ENCODE data around the gene FGF4. TPM values are rescaled to one million over a fixed set of nuclear protein-coding genes. Genes with fewer than 3 reads are reported as not detected.

FGF4 gene
- total and polyA plus RNA-seq, 2 donors from 2014 or later, result not detected

GRCh38 chr11:69821511-69822040 is 46.4 kb upstream of the FGF4 start:
- Histone ChIP-seq H3K9me3 (ENCODE audit: control insufficient read depth in 2 of 3, insufficient read depth in 1 of 3, low read length in 3 of 3) (no peaks in the 10 kb centered on the region), H3K4me3 (ENCODE audit: low read length in 3 of 3) (no peak overlapping the region), H3K9ac (ENCODE audit: low read length in 3 of 3) (no peak overlapping the region), H3K36me3 (ENCODE audit: control insufficient read depth in 2 of 3, insufficient read depth in 3 of 3, low read length in 3 of 3) (no peaks in the 10 kb centered on the region), H3K4me1 (ENCODE audit: control insufficient read depth in 2 of 3, insufficient read depth in 2 of 3, low read depth in 1 of 3, low read length in 3 of 3) (no peaks in the 10 kb centered on the region), H3K27ac (ENCODE audit: low read depth in 2 of 2, low read length in 2 of 2) (no peak overlapping the region), H3K27me3 (ENCODE audit: control insufficient read depth, insufficient read depth, low read length) (peaks cover 14% of the 10 kb centered on the region)
- DNase-seq (no peak), FAIRE-seq (no peak)
- intact Hi-C loops (cut with DNase I), result no loop called here
- no peak for TF ChIP-seq CTCF (IDR thresholded peaks at IDR 0.05; ENCODE audit: borderline replicate concordance, extremely low read depth, insufficient read depth)

GRCh38 chr11:69820441-69820840 is 45.3 kb upstream of the FGF4 start:
- no peaks in the 10 kb centered on the region for H3K36me3 ChIP-seq (ENCODE audit: control insufficient read depth in 2 of 3, insufficient read depth in 3 of 3, low read length in 3 of 3)
- TF ChIP-seq CTCF (IDR thresholded peaks at IDR 0.05; ENCODE audit: borderline replicate concordance, extremely low read depth, insufficient read depth), result no peak
- intact Hi-C loops (cut with DNase I), result no loop called here
- peak in 1 of 5 donors; percentile 32 for DNase-seq
- H3K4me1 ChIP-seq (ENCODE audit: control insufficient read depth in 2 of 3, insufficient read depth in 2 of 3, low read depth in 1 of 3, low read length in 3 of 3), result no peaks in the 10 kb centered on the region
- H3K9me3 ChIP-seq (ENCODE audit: control insufficient read depth in 2 of 3, insufficient read depth in 1 of 3, low read length in 3 of 3), result no peaks in the 10 kb centered on the region
- peaks cover 16% of the 10 kb centered on the region for H3K27me3 ChIP-seq (ENCODE audit: control insufficient read depth, insufficient read depth, low read length)
- H3K4me3 ChIP-seq (ENCODE audit: low read length in 3 of 3), result no peak overlapping the region
- H3K27ac ChIP-seq (ENCODE audit: low read depth in 2 of 2, low read length in 2 of 2), result no peak overlapping the region
- FAIRE-seq, result no peak
- H3K9ac ChIP-seq (ENCODE audit: low read length in 3 of 3), result no peak overlapping the region

- Histone ChIP-seq H3K9me3 (ENCODE audit: control insufficient read depth in 2 of 3, insufficient read depth in 1 of 3, low read length in 3 of 3) (no peaks in the 10 kb centered on the region), H3K27ac (ENCODE audit: low read depth in 2 of 2, low read length in 2 of 2) (no peak overlapping the region), H3K36me3 (ENCODE audit: control insufficient read depth in 2 of 3, insufficient read depth in 3 of 3, low read length in 3 of 3) (no peaks in the 10 kb centered on the region), H3K27me3 (ENCODE audit: control insufficient read depth, insufficient read depth, low read length) (peaks cover 16% of the 10 kb centered on the region), H3K9ac (ENCODE audit: low read length in 3 of 3) (no peak overlapping the region), H3K4me3 (ENCODE audit: low read length in 3 of 3) (no peak overlapping the region), H3K4me1 (ENCODE audit: control insufficient read depth in 2 of 3, insufficient read depth in 2 of 3, low read depth in 1 of 3, low read length in 3 of 3) (no peaks in the 10 kb centered on the region)
- FAIRE-seq (no peak), DNase-seq (peak in 2 of 5 donors; percentile 28 to 66)
- intact Hi-C loops (cut with DNase I), result no loop called here
- no peak for TF ChIP-seq CTCF (IDR thresholded peaks at IDR 0.05; ENCODE audit: borderline replicate concordance, extremely low read depth, insufficient read depth)
Measured at GRCh38 chr11:69819541-69820070, 44.5 kb upstream of the FGF4 start.
